ENCODE data around the gene KCNH5. TPM values are rescaled to one million over a fixed set of nuclear protein-coding genes. Genes with fewer than 3 reads are reported as not detected.

Gene KCNH5
- total and polyA plus RNA-seq, 2 of the 13 experiments (the other 11 are each of a cell fraction or from before 2014, with no cell fraction given) = not detected

GRCh38 chr14:62691647-62692489 lies 353.4 kb downstream of the KCNH5 start (continued):
- TF ChIP-seq, protein P1, sequence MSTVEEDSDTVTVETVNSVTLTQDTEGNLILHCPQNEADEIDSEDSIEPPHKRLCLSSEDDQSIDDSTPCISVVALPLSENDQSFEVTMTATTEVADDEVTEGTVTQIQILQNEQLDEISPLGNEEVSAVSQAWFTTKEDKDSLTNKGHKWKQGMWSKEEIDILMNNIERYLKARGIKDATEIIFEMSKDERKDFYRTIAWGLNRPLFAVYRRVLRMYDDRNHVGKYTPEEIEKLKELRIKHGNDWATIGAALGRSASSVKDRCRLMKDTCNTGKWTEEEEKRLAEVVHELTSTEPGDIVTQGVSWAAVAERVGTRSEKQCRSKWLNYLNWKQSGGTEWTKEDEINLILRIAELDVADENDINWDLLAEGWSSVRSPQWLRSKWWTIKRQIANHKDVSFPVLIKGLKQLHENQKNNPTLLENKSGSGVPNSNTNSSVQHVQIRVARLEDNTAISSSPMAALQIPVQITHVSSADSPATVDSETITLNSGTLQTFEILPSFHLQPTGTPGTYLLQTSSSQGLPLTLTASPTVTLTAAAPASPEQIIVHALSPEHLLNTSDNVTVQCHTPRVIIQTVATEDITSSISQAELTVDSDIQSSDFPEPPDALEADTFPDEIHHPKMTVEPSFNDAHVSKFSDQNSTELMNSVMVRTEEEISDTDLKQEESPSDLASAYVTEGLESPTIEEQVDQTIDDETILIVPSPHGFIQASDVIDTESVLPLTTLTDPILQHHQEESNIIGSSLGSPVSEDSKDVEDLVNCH (CRISPR knock-in tag; IDR thresholded peaks at IDR 0.05) = no peak
- TF ChIP-seq, protein P2, sequence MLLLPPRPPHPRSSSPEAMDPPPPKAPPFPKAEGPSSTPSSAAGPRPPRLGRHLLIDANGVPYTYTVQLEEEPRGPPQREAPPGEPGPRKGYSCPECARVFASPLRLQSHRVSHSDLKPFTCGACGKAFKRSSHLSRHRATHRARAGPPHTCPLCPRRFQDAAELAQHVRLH (CRISPR knock-in tag; IDR thresholded peaks at IDR 0.05; ENCODE audit: borderline replicate concordance, low read depth) = no peak
- TF ChIP-seq CENPT (CRISPR knock-in tag; IDR thresholded peaks at IDR 0.05; ENCODE audit: low read depth) (no peak), CEBPB (IDR thresholded peaks at IDR 0.05; ENCODE audit: borderline replicate concordance, low read depth, low read length) (peak; percentile 94), ZNF3 (CRISPR knock-in tag; IDR thresholded peaks at IDR 0.05) (no peak), NCOA1 (CRISPR knock-in tag; IDR thresholded peaks at IDR 0.05) (no peak), ZNF629 (CRISPR knock-in tag; conservative IDR thresholded peaks at IDR 0.05) (no peak), ARID5B (CRISPR knock-in tag; IDR thresholded peaks at IDR 0.05) (peak; percentile 97), SOX5 (CRISPR knock-in tag; IDR thresholded peaks at IDR 0.05; ENCODE audit: borderline replicate concordance) (peak; percentile 69; the same call in 1 of the 2 replicates)
- TF ChIP-seq, protein P3, sequence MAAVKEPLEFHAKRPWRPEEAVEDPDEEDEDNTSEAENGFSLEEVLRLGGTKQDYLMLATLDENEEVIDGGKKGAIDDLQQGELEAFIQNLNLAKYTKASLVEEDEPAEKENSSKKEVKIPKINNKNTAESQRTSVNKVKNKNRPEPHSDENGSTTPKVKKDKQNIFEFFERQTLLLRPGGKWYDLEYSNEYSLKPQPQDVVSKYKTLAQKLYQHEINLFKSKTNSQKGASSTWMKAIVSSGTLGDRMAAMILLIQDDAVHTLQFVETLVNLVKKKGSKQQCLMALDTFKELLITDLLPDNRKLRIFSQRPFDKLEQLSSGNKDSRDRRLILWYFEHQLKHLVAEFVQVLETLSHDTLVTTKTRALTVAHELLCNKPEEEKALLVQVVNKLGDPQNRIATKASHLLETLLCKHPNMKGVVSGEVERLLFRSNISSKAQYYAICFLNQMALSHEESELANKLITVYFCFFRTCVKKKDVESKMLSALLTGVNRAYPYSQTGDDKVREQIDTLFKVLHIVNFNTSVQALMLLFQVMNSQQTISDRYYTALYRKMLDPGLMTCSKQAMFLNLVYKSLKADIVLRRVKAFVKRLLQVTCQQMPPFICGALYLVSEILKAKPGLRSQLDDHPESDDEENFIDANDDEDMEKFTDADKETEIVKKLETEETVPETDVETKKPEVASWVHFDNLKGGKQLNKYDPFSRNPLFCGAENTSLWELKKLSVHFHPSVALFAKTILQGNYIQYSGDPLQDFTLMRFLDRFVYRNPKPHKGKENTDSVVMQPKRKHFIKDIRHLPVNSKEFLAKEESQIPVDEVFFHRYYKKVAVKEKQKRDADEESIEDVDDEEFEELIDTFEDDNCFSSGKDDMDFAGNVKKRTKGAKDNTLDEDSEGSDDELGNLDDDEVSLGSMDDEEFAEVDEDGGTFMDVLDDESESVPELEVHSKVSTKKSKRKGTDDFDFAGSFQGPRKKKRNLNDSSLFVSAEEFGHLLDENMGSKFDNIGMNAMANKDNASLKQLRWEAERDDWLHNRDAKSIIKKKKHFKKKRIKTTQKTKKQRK (IDR thresholded peaks at IDR 0.05; ENCODE audit: low read length) = no peak
